Measurements from ENCODE around the gene GJA3.

The GJA3 gene

GRCh38 chr13:20127562-20128458, 33.0 kb downstream of the GJA3 start:
- DNase-seq = peak; percentile 69

- peak; percentile 50 for DNase-seq
Observed at GRCh38 chr13:20127262-20127561, 33.6 kb downstream of the GJA3 start.

GRCh38 chr13:20126541-20127261, 34.2 kb downstream of the GJA3 start:
- DNase-seq = peak; percentile 42

- no peak for DNase-seq
Observed at GRCh38 chr13:20125783-20126165, 35.1 kb downstream of the GJA3 start.

GRCh38 chr13:20125129-20125782, 35.6 kb downstream of the GJA3 start:
- no peak for DNase-seq

- DNase-seq = no peak
Observed at GRCh38 chr13:20124303-20124702, 36.5 kb downstream of the GJA3 start.

GRCh38 chr13:20121159-20121525, 39.7 kb downstream of the GJA3 start:
- peak; percentile 48 for DNase-seq

- DNase-seq = no peak
Observed at GRCh38 chr13:20119960-20120359, 40.9 kb downstream of the GJA3 start.

- peak; percentile 48 for DNase-seq
Observed at GRCh38 chr13:20118268-20119140, 42.3 kb downstream of the GJA3 start.

- DNase-seq = no peak
Observed at GRCh38 chr13:20116213-20116612, 44.6 kb downstream of the GJA3 start.

GRCh38 chr13:20114066-20114610, 46.7 kb downstream of the GJA3 start:
- DNase-seq = no peak

GRCh38 chr13:20109037-20109436, 51.8 kb downstream of the GJA3 start:
- no peak for DNase-seq

GRCh38 chr13:20106742-20107141, 54.1 kb downstream of the GJA3 start:
- no peak for DNase-seq

GRCh38 chr13:20105161-20105689, 55.6 kb downstream of the GJA3 start:
- no peak for DNase-seq

GRCh38 chr13:20102525-20103180, 58.2 kb downstream of the GJA3 start:
- DNase-seq = peak; percentile 35

GRCh38 chr13:20101467-20102316, 59.2 kb downstream of the GJA3 start:
- no peak for DNase-seq

- DNase-seq = no peak
Observed at GRCh38 chr13:20099319-20099718, 61.5 kb downstream of the GJA3 start.

- DNase-seq = no peak
Observed at GRCh38 chr13:20093951-20094350, 66.9 kb downstream of the GJA3 start.

GRCh38 chr13:20090349-20090748, 70.5 kb downstream of the GJA3 start:
- DNase-seq = peak; percentile 38
